ENCODE measurements around the gene IPCEF1. TPM values are rescaled to one million over a fixed set of nuclear protein-coding genes. Genes with fewer than 3 reads are reported as not detected.

IPCEF1 gene
- total and polyA plus RNA-seq, 2 donors (not counting 3 experiments of a cell fraction or from before 2014, with no cell fraction given): 0.01 to 0.51 TPM

GRCh38 chr6:154371281-154371680, 14.7 kb upstream of the IPCEF1 start:
- no peaks in the 10 kb centered on the region for H3K79me2 ChIP-seq (ENCODE audit: control insufficient read depth, insufficient read depth, low read length)

More at GRCh38 chr6:154371281-154371680, 14.7 kb upstream of the IPCEF1 start:
- intact Hi-C loops (cut with micrococcal nuclease) (loop anchor here (5.0 kb wide), 1 partner anchor 94 kb away; no protein-coding TSS in a partner anchor), dilution Hi-C loops (cut with MboI; ENCODE audit: extremely low pct_ligation_motif_present, low sequenced_read_pairs) (no loop called here)
- no peaks in the 10 kb centered on the region for H3K36me3 ChIP-seq (ENCODE audit: control insufficient read depth in 2 of 2, extremely low read depth in 1 of 2, insufficient read depth in 2 of 2, low read length in 2 of 2)
- ChIA-PET POLR2A (no interaction called here), CTCF (interaction anchor here (0.7 to 3.1 kb wide), 12 partner anchors 11 to 217 kb away, joined by 3 to 28 read pairs (median 6); no protein-coding TSS in a partner anchor)
- no TSS peak for BruUV-seq (replicated peaks)
- TF ChIP-seq GATA2 (IDR thresholded peaks at IDR 0.05; ENCODE audit: insufficient read depth, insufficient read length, low read depth, low read length) (no peak), EZH2 (IDR thresholded peaks at IDR 0.05; ENCODE audit: borderline replicate concordance, low read depth, low read length, severe bottlenecking) (no peak), FOS (IDR thresholded peaks at IDR 0.05; ENCODE audit: borderline replicate concordance, insufficient read depth, low read length) (no peak), CTCF (IDR thresholded peaks at IDR 0.05; ENCODE audit: extremely low read depth in 1 of 2, insufficient read depth in 1 of 2, low read depth in 1 of 2, low read length in 2 of 2) (no peak), MYC (IDR thresholded peaks at IDR 0.05; ENCODE audit: low read depth, low read length) (no peak), JUN (IDR thresholded peaks at IDR 0.05; ENCODE audit: borderline replicate concordance, insufficient read depth, insufficient read length, low read depth) (no peak), POLR2AphosphoS5 (IDR thresholded peaks at IDR 0.05; ENCODE audit: insufficient read depth, low read depth, low read length) (no peak), POLR2A (IDR thresholded peaks at IDR 0.05; ENCODE audit: low read depth, low read length) (no peak)
- H3K9me3 ChIP-seq (replicated peaks; ENCODE audit: control insufficient read depth, insufficient read depth, low read length): no peaks in the 10 kb centered on the region
- no peaks in the 10 kb centered on the region for H4K20me1 ChIP-seq (replicated peaks; ENCODE audit: control insufficient read depth, extremely low read depth, insufficient read depth, low read length)
- H3K4me3 ChIP-seq (replicated peaks in 1 of 3; ENCODE audit: insufficient read depth in 1 of 3, low read depth in 1 of 3, low read length in 3 of 3): no peak overlapping the region
- no peak overlapping the region for H3K4me2 ChIP-seq (ENCODE audit: insufficient read depth, low read length)
- no peak overlapping the region for H2AFZ ChIP-seq (ENCODE audit: low read depth, low read length)
- FAIRE-seq (no peak), DNase-seq (ENCODE audit: low read depth, low spot score) (no peak)
- peaks cover 9% of the 10 kb centered on the region for H3K4me1 ChIP-seq (ENCODE audit: control insufficient read depth, extremely low read depth, insufficient read depth, low read length)
- H3K9ac ChIP-seq (replicated peaks; ENCODE audit: extremely low read depth, insufficient read depth, low read length): no peak overlapping the region
- H3K27me3 ChIP-seq (ENCODE audit: control insufficient read depth in 2 of 2, insufficient read depth in 2 of 2, low read length in 2 of 2): no peaks in the 10 kb centered on the region
- no peak overlapping the region for H3K27ac ChIP-seq (ENCODE audit: insufficient read depth, low read depth, low read length)
- no peaks in the 10 kb centered on the region for H3K9me1 ChIP-seq (replicated peaks; ENCODE audit: control insufficient read depth, extremely low read depth, insufficient read depth, low read length)
